Fibroblast of the aortic adventitia (primary cell): ENCODE measurements around the gene PAQR3. TPM values are rescaled to one million over a fixed set of nuclear protein-coding genes. Genes with fewer than 3 reads are reported as not detected.
A peak's percentile ranks its signal among the peaks of the same experiment; 100 is the strongest.

Experiments
- DNase-seq: peaks from one replicate; pipeline ENCODE4 v3.0.0-alpha.2; 2010; ENCODE audit warnings: low read depth
- H3K4me3 ChIP-seq: 2 replicates; pipeline ENCODE4 v1.5.1; 2011; ENCODE audit warnings: low read depth, mild to moderate bottlenecking, control low read depth, low read length, moderate library complexity
- CTCF ChIP-seq: IDR thresholded peaks from 2 replicates; pipeline ENCODE4 v1.5.1; 2011; ENCODE audit warnings: mild to moderate bottlenecking, low read length, control low read depth, inconsistent platforms; ENCODE audit not compliant: insufficient read depth
- total RNA-seq: library from RNA; depleted of rRNA; stranded (reverse); fragments of >200 nt; gene quantifications from 2 replicates; pipeline ENCODE4 v1.2.3, GENCODE V29; 2012; ENCODE audit warnings: low replicate concordance

The PAQR3 gene
- total RNA-seq, 1 donor: 15.8 TPM

GRCh38 chr4:78907638-78908037, 31.6 kb downstream of the PAQR3 start:
- TF ChIP-seq CTCF: no peak
- H3K4me3 ChIP-seq: no peak overlapping the region
- no peak for DNase-seq

GRCh38 chr4:78904143-78904542, 35.1 kb downstream of the PAQR3 start:
- no peak for DNase-seq
- no peak overlapping the region for H3K4me3 ChIP-seq
- no peak for TF ChIP-seq CTCF

GRCh38 chr4:78902298-78902697, 36.9 kb downstream of the PAQR3 start:
- DNase-seq: no peak
- H3K4me3 ChIP-seq: no peak overlapping the region
- no peak for TF ChIP-seq CTCF

- no peak for TF ChIP-seq CTCF
- DNase-seq: no peak
- no peak overlapping the region for H3K4me3 ChIP-seq
Observed at GRCh38 chr4:78901882-78902281, 37.4 kb downstream of the PAQR3 start.

GRCh38 chr4:78899302-78899701, 39.9 kb downstream of the PAQR3 start:
- DNase-seq: no peak
- TF ChIP-seq CTCF: no peak

GRCh38 chr4:78889955-78890354, 49.3 kb downstream of the PAQR3 start:
- no peak for TF ChIP-seq CTCF
- no peak for DNase-seq

More at GRCh38 chr4:78899302-78899701, 39.9 kb downstream of the PAQR3 start:
- no peak overlapping the region for H3K4me3 ChIP-seq

GRCh38 chr4:78885598-78885997, 53.6 kb downstream of the PAQR3 start:
- TF ChIP-seq CTCF: no peak
- no peak overlapping the region for H3K4me3 ChIP-seq
- DNase-seq: peak; percentile 22

More at GRCh38 chr4:78889955-78890354, 49.3 kb downstream of the PAQR3 start:
- no peak overlapping the region for H3K4me3 ChIP-seq
